Medulla oblongata (tissue), 1 donor: ENCODE data around the gene TEX36.
"Not testable (repeated sequence)": the region's sequence is repeated elsewhere in the genome, so short reads cannot be mapped to it uniquely, and the experiment has no call there.

Experiments used
- DNase-seq: peaks from one replicate; pipeline ENCODE4 v3.0.0-alpha.2; 2015; ENCODE audit errors: extremely low spot score

TEX36 gene

DNA sequence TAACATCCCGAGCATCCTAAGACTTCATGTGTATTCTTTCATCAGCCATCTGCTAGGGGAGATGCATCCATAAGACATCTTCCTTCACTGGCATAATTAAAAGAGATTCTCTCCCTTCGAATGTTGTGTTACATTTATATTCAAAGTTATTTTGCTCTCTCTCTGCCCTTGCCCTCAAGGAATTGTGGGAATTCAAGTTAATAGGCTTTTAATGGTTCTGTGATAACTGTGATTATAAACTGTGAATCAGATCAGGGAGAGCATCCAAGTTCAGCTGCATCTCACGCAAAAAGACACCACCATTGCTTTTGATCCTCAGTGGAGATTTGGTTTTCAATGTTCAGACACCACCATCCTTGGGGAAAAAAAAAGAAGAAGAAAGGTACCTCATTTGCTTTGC, 9.2 kb upstream of the TEX36 start:
- no peak for DNase-seq

DNA sequence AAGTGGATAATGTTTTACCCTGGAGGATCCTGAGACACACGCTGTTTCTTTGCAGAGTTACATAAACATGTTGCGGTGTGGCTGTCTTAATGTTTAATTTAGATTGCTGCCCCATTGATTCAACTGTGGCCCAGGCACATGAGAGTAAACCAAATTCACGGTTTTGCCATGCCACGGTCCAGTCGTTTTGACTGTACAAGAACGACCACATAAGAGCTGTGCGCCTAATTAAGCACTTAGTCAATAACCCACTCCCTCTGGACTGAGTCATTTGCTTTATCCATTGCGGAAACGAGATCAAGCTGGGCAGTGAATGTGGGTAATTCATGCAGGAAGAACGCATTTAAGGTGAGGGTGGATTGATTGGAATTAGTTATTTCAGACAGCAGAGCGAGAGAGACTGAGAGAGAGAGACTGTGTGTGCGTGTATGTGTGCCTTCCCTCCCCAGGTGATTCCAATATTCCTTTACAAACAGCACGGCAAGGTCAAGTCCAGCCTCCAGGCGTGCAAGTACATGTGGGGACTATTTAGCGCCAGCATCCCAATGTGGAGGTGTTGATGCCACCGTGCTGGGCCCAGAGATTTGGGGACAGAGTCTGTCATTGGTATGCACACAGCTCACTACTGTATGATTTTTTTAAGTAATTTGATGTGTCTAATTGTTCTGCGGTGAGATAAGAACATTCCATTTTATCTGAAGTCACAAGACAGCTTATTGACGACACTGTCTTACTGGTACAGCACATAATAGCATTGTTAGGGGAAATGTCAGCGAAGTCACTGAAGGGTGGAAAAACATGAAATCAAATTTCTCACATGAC, 8.4 kb upstream of the TEX36 start:
- DNase-seq, result no peak

DNA sequence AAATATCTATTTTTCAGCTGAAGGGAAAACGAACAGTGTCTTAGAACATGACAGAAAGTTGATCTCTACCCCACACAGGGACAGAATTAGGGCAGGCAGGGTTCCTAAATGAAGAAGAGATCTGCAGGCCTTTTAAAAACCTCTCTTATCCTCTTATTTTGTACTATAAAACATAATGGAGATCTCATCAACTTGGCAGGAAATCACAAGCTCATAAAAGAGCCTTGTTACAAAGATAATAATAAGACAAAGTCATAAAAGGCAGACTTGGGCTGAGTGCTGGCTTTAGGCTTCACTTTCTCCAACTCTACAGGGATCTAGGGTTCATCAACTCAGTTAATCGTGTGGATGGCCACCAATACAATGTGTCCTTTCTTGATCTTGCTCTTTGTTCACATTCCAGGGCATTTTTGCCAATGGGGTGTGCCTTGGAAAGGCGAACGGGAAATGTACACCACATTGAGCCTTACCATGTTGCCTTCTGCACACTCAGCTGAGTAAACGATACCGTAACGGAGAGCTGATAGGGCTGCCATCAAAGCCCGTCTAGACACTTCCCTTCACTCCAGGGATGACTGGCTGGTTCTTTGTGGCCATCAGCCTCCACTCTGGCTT, 7.1 kb upstream of the TEX36 start:
- no peak for DNase-seq

DNA sequence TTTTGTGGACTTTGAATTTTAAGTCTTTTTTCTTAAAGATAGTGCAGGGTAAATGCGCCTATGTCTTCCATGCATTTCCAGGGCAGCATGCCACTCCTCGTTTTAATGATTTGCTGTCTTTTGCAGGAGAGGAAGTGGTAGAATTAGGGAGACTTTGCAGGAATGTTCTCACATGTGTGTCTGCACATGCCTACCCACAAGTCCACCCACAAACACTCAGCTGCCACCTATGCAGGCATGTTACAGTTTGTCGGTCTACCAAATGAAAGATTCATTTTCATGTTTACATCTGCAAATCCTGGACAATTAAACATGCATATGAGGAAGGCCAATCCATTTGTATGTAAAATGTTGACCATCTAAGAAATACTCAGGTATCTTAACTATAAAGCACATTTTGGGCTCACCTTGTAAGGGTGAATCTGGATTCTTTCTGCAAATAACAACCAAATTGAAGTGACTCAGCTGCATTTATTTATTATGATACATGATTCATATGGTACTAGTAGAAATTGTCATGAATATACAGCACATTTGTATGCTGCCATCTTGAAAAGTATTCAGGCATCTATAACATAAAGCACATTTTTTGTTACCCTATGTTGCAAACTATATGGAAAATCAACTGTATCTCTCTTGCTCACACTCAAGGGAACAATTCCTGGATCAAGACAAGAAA, 4.7 kb upstream of the TEX36 start:
- DNase-seq, result no peak

DNA sequence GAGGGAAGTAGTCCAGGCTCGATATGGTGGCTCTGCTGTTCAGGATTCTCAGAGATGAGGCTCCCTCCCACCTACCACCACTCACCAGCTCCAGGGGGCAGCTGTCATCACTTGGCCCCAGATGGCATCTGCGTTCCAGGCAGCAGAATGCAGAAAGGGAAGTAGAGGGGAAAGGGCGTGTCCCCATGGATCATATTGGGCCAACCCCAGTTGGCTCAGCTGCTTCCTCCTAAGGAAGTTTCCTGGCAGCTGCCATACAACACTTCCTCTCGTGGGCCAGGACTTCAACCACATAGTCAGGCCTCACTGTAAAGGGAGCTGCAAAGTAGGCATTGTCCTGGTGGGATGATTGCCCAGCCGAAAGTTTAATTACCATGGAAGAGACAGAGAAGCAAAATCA, 1.6 kb upstream of the TEX36 start:
- no peak for DNase-seq

DNA sequence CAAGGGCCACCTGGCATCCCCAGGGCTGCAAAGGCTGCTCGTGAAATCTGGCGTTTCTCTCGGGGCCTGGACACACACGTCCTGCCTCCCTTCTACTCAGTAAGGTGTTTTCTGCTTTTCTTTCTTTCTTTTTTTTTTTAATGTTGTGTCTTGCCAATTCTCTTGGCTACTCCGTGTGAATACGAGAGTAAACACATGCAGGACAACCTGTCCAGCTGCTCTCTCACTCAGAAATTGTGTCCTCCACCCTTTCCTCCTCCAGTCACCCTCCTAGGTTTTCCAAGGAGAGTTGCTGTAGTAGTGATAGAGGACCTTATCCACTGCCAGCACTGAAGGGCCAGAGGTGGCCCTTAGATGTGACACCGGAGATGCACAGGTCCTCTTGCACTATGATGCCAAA, 858 bp upstream of the TEX36 start:
- DNase-seq, result no peak

DNA sequence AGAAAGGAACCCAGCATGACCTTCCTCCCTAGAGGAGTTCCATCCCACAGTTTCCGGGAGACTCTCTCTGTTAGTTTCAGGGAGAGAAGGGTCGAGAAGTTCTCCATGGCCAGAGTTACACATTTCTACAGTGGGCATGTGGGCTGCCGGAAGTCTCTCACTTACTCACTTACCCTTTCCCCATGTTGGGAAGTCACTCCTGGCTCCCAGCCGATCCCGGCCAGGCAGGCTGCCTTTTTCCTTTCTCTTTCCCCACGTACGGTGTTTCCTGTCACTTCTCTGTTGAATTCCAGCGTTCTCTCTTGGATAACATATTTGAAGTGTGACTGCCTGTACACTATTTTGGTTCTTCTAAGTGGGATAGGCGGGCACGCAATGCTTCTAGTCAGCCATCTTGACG, 3.5 kb downstream of the TEX36 start:
- no peak for DNase-seq

DNA sequence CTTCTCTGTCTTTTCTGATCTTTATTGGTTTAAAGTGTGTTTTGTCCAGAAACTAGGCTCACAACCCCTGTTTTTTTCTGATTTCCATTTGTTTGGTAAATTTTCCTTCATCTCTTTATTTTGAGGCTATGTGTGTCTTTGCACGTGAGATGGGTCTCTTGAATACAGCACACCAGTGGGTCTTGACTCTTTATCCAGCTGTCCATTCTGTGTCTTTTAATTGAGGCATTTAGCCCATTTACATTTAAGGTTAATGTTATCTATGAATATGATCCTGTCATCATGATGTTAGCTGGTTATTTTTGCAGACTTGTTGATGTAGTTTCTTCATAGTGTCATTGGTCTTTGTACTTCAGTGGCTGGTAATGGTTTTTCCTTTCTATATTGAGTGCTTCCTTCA, 10.1 kb downstream of the TEX36 start:
- DNase-seq, result no peak

DNA sequence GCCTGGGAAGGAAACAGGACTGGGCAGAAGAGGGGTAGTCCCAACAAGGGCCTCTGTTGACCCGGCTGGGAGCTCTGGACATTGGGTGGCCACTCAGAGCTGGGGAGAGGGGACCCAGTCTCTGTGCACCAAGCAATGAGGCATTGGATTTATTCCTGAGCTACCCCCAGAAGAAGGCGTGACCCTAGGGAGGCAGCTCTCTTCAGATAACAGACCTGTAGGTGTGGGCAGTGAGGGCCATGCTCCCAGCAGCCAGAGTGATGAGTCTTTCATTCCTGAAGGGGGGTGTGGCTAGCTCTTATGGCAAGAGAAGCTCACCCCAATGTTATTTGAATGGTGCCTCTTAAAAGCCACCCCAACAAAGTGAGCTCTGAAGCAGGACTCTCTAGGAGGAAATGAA, 20.4 kb downstream of the TEX36 start:
- DNase-seq, result no peak

DNA sequence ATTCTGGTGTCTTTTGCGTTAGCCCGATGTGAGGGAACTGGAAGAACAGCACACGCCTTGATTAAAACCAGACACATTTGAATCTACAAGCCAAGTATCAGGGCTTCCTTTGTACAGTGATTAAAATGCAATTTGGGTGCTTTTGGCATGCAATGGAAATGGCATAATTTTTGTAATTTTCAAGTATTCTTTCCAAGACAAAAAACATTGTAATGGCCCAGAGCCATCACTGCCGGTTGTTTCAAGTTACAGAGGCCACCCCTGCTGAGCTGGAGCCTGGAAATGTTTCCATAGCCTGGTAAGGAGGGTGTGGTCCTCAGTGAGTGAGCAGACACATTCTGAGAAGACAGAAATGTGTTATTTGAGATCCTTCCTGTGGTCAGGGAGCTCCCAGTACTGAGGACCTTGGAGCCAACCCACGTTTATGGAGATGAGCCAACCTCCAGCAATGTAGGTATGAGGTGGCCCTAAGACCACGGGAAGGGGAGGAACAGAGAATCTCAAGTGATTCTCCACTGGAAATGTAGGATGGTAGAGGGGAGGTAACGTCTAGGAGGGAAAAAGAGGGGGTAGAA, 20.9 kb downstream of the TEX36 start:
- DNase-seq, result no peak

DNA sequence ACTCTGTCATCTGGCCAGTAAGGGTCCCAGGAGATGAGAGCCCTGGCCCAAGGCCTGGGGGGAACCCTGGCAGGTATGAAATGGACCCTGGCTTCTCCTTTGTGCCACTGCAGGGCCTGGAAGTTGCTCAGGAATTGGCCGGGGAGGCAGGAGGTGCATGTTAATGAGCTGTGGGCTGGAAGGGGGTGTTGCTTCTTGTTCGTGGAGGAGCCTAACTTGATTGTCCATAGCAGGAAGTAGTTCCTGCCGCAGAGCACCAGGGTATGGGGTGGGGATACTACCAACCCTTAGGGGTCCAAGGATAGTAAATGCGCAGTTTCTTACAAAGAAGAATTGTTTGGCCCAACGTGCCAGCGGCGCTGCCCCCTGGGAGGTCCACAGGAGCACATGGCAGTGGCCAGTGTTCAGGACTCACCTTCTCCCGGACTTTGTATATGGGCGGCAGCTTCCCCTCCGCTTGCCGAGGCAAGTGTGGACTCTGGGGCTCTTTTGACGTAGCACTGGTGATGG, 21.5 kb downstream of the TEX36 start:
- no peak for DNase-seq

DNA sequence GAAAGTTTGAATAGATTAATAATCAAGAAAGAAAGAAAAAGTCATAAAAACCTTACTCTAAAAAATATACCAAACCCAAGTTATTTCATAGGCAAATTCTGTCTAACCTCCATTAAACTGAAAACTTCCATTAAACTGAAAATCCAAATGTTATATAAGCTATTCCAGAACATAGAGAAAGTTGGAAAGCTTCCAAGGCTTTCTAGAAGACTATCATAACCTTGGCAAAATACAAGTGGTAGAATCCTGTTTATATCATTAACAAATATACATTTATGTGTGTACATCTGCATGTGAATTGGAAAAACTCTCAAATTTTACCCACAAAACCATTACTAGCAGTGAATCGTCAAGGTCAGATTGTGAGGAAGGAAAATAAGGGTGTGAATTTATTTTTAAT, 23.9 kb downstream of the TEX36 start:
- no peak for DNase-seq

DNA sequence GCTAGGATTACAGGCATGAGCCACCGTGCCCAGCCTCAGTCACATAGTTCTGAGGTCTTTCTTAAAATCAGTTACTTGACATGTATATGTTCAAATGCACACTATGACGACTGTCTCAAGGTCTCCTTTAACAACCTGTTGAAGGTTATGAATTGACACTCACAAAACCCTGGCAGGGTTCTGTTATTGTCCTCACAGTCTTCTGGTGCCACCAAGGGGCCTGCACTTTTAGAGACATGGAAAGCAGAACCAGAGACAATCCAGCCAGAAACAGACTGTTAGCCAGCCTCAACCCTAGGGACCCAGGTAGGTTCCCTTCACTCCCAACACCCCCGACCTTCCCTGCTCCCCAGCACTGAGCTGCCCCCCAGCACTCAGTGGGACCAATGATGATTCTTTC, 26.4 kb downstream of the TEX36 start:
- no peak for DNase-seq

DNA sequence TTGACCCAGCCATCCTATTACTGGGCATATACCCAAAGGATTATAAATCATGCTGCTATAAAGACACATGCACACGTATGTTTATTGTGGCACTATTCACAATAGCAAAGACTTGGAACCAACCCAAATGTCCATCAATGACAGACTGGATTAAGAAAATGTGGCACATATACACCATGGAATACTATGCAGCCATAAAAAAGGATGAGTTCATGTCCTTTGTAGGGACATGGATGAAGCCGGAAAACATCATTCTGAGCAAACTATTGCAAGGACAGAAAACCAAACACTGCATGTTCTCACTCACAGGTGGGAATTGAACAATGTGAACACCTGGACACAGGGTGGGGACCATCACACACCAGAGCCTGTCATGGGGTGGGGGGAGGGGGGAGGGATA, 29.9 kb downstream of the TEX36 start:
- not testable (repeated sequence) for DNase-seq

DNA sequence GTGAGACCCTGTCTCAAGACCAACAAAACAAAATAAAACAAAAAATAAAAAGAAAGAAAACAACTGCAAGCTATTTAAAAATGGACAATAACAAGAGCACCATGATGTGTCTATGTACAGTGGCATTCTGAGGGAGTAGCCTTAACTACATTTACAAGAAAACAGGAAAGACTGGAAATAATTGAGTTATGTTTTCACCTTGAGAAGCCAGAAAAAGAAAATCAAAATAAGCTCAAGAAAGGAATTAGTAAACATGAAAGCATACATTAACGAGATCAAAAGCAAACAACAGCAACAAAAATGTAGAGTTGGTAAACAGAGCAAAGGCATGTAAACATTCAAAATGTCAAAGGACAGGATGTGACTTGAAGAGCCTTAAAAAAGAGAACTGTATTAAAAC, 36.7 kb downstream of the TEX36 start:
- DNase-seq, result no peak

DNA sequence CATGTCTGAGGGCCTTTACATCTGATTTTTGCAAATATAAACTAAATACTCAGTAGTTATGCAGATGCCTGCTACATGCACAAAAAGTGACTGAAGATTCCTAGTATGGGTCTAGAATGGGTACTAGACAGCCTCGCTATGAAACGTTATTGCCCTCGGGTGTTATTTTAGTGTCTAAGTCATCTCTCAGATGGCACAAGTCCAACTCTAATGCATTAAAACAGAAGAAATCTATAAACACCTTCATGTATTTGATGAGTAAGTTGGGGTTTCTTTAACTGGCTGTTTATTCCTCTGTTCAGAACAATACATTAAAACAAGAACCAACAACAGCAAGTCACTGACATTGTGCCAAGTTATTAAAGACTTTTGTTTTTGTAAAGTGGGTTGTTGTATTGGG, 41.6 kb downstream of the TEX36 start:
- no peak for DNase-seq

DNA sequence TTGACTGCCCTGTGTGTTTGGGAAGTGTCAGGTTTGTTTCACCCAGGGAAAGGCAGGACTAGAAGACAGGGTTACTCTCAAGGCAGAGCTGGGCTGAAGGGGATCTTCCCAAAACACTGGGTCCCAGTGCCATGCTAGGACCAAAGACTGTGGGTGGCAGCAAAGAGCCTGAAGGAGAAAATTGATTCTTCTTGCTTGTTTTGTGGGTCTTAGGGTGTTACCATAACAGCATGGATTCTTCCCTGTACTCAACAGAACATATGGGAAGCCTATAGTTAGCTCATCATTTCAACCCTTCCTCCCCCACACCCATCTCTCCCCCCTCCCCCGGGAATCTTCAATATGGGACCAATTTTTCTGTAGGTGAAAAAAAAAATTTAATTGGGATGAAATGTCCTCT, 42.3 kb downstream of the TEX36 start:
- no peak for DNase-seq

DNA sequence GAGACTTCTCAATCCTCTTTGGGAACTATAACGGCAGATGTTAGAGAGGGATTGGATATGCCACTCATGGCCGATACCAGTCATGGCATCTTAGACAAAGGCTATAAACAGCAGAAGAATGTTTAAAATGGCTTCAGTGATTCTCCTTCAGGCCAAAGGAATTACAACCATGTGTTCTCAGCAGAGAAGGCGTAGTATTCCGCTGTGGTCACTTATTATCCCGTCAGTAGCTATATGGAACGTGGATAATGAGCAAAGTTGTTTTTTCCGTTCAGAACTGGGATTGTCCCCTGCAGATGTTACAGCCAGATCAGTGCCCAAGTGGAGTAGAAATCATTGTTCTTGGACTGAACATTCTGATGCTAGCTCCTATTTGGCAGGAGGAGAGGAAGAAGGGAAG, 43.1 kb downstream of the TEX36 start:
- no peak for DNase-seq

DNA sequence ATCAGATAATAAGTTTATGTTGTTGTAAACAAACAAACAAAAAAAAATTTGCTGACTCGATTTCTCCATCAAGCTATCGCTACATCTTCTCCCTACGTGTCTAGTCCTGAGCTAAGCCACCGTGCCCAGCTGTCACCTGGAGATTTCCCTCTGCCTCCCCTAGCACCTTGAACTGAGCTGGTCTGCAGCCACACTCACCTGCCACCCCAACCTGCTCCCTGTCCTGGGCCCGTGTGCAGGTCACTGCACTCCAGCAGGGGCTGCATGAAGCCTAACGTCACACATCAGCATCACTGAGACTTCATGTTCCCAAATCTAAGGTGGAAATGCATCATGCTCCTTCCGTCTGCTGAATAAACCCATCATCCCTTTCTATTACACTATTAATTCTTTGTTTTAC, 44.4 kb downstream of the TEX36 start:
- DNase-seq, result no peak

DNA sequence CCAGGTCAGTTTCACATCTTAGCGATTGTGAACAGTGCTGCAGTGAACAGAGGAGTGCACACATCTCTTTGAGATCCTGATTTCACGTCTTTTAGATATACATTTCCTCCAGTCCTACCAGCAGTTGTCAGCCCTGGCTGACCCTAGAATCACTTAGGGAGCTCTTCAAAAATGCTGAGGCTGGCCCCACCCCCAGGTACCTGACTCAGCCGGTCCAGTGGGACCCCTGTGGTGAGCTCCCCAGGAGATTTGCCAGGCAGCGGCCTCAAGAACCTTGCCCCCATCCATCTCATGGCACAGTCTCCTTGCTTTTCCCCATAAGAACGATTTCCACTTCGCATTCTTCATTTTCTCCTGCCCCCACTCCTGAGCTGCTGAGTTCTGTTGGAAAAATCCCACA, 45.5 kb downstream of the TEX36 start:
- DNase-seq, result no peak

DNA sequence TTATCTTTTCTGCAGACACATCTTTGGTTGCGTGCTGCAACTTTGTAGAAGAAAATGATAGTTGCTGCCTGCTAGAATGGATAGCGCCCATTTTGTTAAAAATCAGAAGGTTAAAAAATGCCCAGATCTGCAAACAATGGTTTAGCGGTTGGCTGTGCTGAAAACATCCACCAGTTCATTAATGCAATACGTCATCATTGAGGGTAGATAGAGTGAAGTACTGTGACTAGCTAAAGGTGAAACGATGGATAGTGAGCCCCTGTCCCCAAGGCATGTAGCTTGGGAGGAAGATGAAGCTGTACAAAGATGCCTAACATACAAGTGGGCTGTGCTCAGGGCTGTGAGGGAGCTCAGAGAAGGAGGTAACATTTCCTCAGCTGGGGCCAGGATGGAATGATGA, 48.4 kb downstream of the TEX36 start:
- DNase-seq, result no peak

DNA sequence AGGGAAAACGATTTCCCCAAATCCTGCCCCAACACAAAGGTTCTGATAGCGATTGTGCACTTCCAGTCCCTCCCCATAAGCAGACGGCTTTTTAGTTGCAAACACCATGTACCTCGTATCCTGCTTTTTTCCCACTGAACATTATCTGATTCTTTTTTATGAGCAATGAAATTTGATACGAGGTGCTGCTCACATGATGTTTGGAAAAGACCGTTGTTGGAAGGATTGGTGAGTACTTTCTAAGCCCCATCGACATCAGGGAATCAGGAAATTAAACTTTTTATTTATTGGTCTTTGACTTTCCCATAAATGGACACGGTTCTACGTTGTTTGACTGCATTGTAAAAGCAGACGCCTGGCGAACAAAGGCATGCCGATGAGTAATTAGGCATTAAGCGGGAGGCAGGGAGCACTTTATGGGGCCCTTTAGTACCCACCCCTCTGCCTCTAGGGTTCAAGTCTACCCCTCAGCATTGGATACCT, 49.4 kb downstream of the TEX36 start:
- DNase-seq, result no peak
